GM21381 (cell line): ENCODE data around the gene DCAKD.

ENCODE experiments used
- ATAC-seq: cut with Tn5 transposase; IDR thresholded peaks from one replicate; pipeline ENCODE4 v1.9.1; 2021; ENCODE audit warnings: mild to moderate bottlenecking, moderate library complexity; ENCODE audit not compliant: unreplicated experiment

Gene DCAKD

GRCh38 chr17:45051060-45051719, at the start of gene DCAKD:
Gene DCAKD, minus strand, starts transcription at chr17:45051632. Its CDS starts 16,747 bp downstream, at chr17:45034885.
- peak; percentile 95 for ATAC-seq

GRCh38 chr17:45098869-45099616, 47.6 kb upstream of the DCAKD start:
- ATAC-seq: no peak

GRCh38 chr17:45098081-45098868, 46.8 kb upstream of the DCAKD start:
- no peak for ATAC-seq

- ATAC-seq: no peak
Measured at GRCh38 chr17:45096926-45097325, 45.5 kb upstream of the DCAKD start.

- ATAC-seq: no peak
Measured at GRCh38 chr17:45096141-45096540, 44.7 kb upstream of the DCAKD start.

GRCh38 chr17:45093444-45094110, 42.1 kb upstream of the DCAKD start:
- no peak for ATAC-seq

- no peak for ATAC-seq
Measured at GRCh38 chr17:45092911-45093430, 41.5 kb upstream of the DCAKD start.

GRCh38 chr17:45091778-45092425, 40.5 kb upstream of the DCAKD start:
- no peak for ATAC-seq

- ATAC-seq: no peak
Measured at GRCh38 chr17:45090711-45091110, 39.3 kb upstream of the DCAKD start.

- no peak for ATAC-seq
Measured at GRCh38 chr17:45088741-45089140, 37.3 kb upstream of the DCAKD start.

- ATAC-seq: no peak
Measured at GRCh38 chr17:45087978-45088377, 36.5 kb upstream of the DCAKD start.

- ATAC-seq: no peak
Measured at GRCh38 chr17:45087504-45087975, 36.1 kb upstream of the DCAKD start.

- ATAC-seq: no peak
Measured at GRCh38 chr17:45086865-45087503, 35.6 kb upstream of the DCAKD start.

- no peak for ATAC-seq
Measured at GRCh38 chr17:45086391-45086790, 35.0 kb upstream of the DCAKD start.

- no peak for ATAC-seq
Measured at GRCh38 chr17:45081047-45081703, 29.7 kb upstream of the DCAKD start.

- ATAC-seq: no peak
Measured at GRCh38 chr17:45077643-45078042, 26.2 kb upstream of the DCAKD start.

- ATAC-seq: no peak
Measured at GRCh38 chr17:45073414-45074070, 22.1 kb upstream of the DCAKD start.

- ATAC-seq: no peak
Measured at GRCh38 chr17:45070809-45071208, 19.4 kb upstream of the DCAKD start.

GRCh38 chr17:45070001-45070400, 18.6 kb upstream of the DCAKD start:
- no peak for ATAC-seq
